WTC11 (cell line): ENCODE data around the gene TFEB. TPM values are rescaled to one million over a fixed set of nuclear protein-coding genes. Genes with fewer than 3 reads are reported as not detected.

Experiments
- ATAC-seq: fragments of 200-7000 bp; cut with Tn5 transposase; 2 replicates; pipeline ENCODE4 v1.10.0; 2021; ENCODE audit warnings: mild to moderate bottlenecking, moderate library complexity
- CTCF ChIA-PET: fragments of 300-600 bp; sonication (Branson Sonifier 250); formaldehyde crosslinking; loops from one replicate; lab custom pipeline; 2021; ENCODE audit warnings: antibody characterized with exemption; lab: Charles Lee
- POLR2A ChIA-PET: fragments of 350-600 bp; sonication (Branson Sonifier 250); formaldehyde crosslinking; loops from one replicate; lab custom pipeline; 2021; ENCODE audit warnings: antibody characterized with exemption; lab: Charles Lee
- DNase-seq: peaks from one replicate; pipeline ENCODE4 v3.0.0; 2021; ENCODE audit warnings: low spot score
- H3K27ac Mint-ChIP-seq: 2 replicates; pipeline ENCODE4 v1.8.0; 2021; ENCODE audit warnings: mixed read lengths
- H3K27me3 Mint-ChIP-seq: 2 replicates; pipeline ENCODE4 v1.8.0; 2021; ENCODE audit warnings: low read depth, mild to moderate bottlenecking, moderate library complexity, mixed read lengths
- H3K36me3 Mint-ChIP-seq: 2 replicates; pipeline ENCODE4 v1.8.0; 2021; ENCODE audit warnings: mixed read lengths
- H3K4me1 Mint-ChIP-seq: 2 replicates; pipeline ENCODE4 v1.8.0; 2022; ENCODE audit warnings: mixed read lengths
- H3K4me3 Mint-ChIP-seq: 2 replicates; pipeline ENCODE4 v1.8.0; 2021; ENCODE audit warnings: mild to moderate bottlenecking, moderate library complexity, mixed read lengths
- H3K9me3 Mint-ChIP-seq: 2 replicates; pipeline ENCODE4 v1.8.0; 2021; ENCODE audit warnings: mixed read lengths
- EMX1 ChIP-seq: fragments of 250-450 bp; sonication (Bioruptor Pico); IDR thresholded peaks from 2 replicates; pipeline ENCODE4 v1.8.0; 2021; ENCODE audit warnings: mild to moderate bottlenecking
- HMGA2 ChIP-seq: fragments of 250-450 bp; sonication (Bioruptor Pico); IDR thresholded peaks from 2 replicates; pipeline ENCODE4 v1.4.0; 2021; ENCODE audit warnings: mild to moderate bottlenecking, moderate library complexity
- IRF2 ChIP-seq: sonication (generic); formaldehyde crosslinking; IDR thresholded peaks from 2 replicates; pipeline ENCODE4 v1.8.0; 2022; ENCODE audit warnings: low read depth, missing genetic modification reagents, borderline replicate concordance
- JAZF1 ChIP-seq: fragments of 250-450 bp; sonication (Bioruptor Pico); IDR thresholded peaks from 2 replicates; pipeline ENCODE4 v1.9.0; 2021; ENCODE audit warnings: moderate library complexity, mild to moderate bottlenecking, inconsistent platforms
- OVOL2 ChIP-seq: fragments of 250-450 bp; sonication (Bioruptor Pico); IDR thresholded peaks from 2 replicates; pipeline ENCODE4 v1.9.0; 2021; ENCODE audit warnings: mild to moderate bottlenecking, borderline replicate concordance
- PRRX2 ChIP-seq: fragments of 250-450 bp; sonication (Bioruptor Pico); IDR thresholded peaks from 2 replicates; pipeline ENCODE4 v1.8.0; 2021; ENCODE audit warnings: mild to moderate bottlenecking
- RORB ChIP-seq: fragments of 250-450 bp; sonication (Bioruptor Pico); IDR thresholded peaks from 2 replicates; pipeline ENCODE4 v1.9.0; 2021; ENCODE audit warnings: mild to moderate bottlenecking
- SMAD3 ChIP-seq: sonication (generic); formaldehyde crosslinking; IDR thresholded peaks from 2 replicates; pipeline ENCODE4 v1.8.0; 2022; ENCODE audit warnings: missing genetic modification reagents, mild to moderate bottlenecking, borderline replicate concordance
- SOX15 ChIP-seq: fragments of 250-450 bp; sonication (Bioruptor Pico); IDR thresholded peaks from 2 replicates; pipeline ENCODE4 v1.9.0; 2021; ENCODE audit warnings: mild to moderate bottlenecking
- TEAD4 ChIP-seq: sonication (generic); formaldehyde crosslinking; IDR thresholded peaks from 2 replicates; pipeline ENCODE4 v1.8.0; 2022; ENCODE audit warnings: mild to moderate bottlenecking, missing genetic modification reagents
- TP53 ChIP-seq: sonication (generic); formaldehyde crosslinking; IDR thresholded peaks from 2 replicates; pipeline ENCODE4 v1.8.1; 2023; ENCODE audit warnings: mild to moderate bottlenecking, missing genetic modification reagents
- ZBTB21 ChIP-seq: sonication (generic); formaldehyde crosslinking; IDR thresholded peaks from 2 replicates; pipeline ENCODE4 v1.8.1; 2023; ENCODE audit warnings: mild to moderate bottlenecking, missing genetic modification reagents, borderline replicate concordance
- ZNF396 ChIP-seq: fragments of 250-450 bp; sonication (Bioruptor Pico); IDR thresholded peaks from 2 replicates; pipeline ENCODE4 v1.8.0; 2021; ENCODE audit warnings: mild to moderate bottlenecking, moderate library complexity, borderline replicate concordance
- ZNF423 ChIP-seq: fragments of 250-450 bp; sonication (Bioruptor Pico); IDR thresholded peaks from 2 replicates; pipeline ENCODE4 v2.1.2; 2022; ENCODE audit warnings: mild to moderate bottlenecking, moderate library complexity
- ZNF671 ChIP-seq: fragments of 250-450 bp; sonication (Bioruptor Pico); IDR thresholded peaks from 2 replicates; pipeline ENCODE4 v1.8.0; 2021; ENCODE audit warnings: mild to moderate bottlenecking
- total RNA-seq: library from RNA; stranded (reverse); gene quantifications from 3 replicates; pipeline ENCODE4 v1.2.3, GENCODE V29; 2021
- TF ChIP-seq, protein P1 (sequence below): fragments of 250-450 bp; sonication (Bioruptor Pico); IDR thresholded peaks from 2 replicates; pipeline ENCODE4 v1.9.0; 2021; ENCODE audit warnings: moderate library complexity, mild to moderate bottlenecking, inconsistent platforms, borderline replicate concordance
- TF ChIP-seq, protein P2 (sequence below): sonication (generic); formaldehyde crosslinking; IDR thresholded peaks from 2 replicates; pipeline ENCODE4 v1.8.1; 2023; ENCODE audit warnings: mild to moderate bottlenecking, missing genetic modification reagents
- TF ChIP-seq, protein P3 (sequence below): sonication (generic); formaldehyde crosslinking; IDR thresholded peaks from 2 replicates; pipeline ENCODE4 v1.8.0; 2022; ENCODE audit warnings: mild to moderate bottlenecking, missing genetic modification reagents
- TF ChIP-seq, protein P4 (sequence below): sonication (generic); formaldehyde crosslinking; IDR thresholded peaks from 2 replicates; pipeline ENCODE4 v1.8.0; 2023; ENCODE audit warnings: missing genetic modification reagents
- TF ChIP-seq, protein P5 (sequence below): sonication (generic); formaldehyde crosslinking; IDR thresholded peaks from 2 replicates; pipeline ENCODE4 v1.8.0; 2022; ENCODE audit warnings: mild to moderate bottlenecking, missing genetic modification reagents
- TF ChIP-seq, protein P6 (sequence below): fragments of 250-450 bp; sonication (Bioruptor Pico); IDR thresholded peaks from 2 replicates; pipeline ENCODE4 v1.9.0; 2021; ENCODE audit warnings: mild to moderate bottlenecking
- TF ChIP-seq, protein P7 (sequence below): fragments of 250-450 bp; sonication (Bioruptor Pico); IDR thresholded peaks from 2 replicates; pipeline ENCODE4 v1.9.0; 2021; ENCODE audit warnings: mild to moderate bottlenecking
- TF ChIP-seq, protein P8 (sequence below): sonication (generic); formaldehyde crosslinking; IDR thresholded peaks from 2 replicates; pipeline ENCODE4 v1.8.1; 2023; ENCODE audit warnings: mild to moderate bottlenecking, missing genetic modification reagents
- TF ChIP-seq, protein P9 (sequence below): sonication (generic); formaldehyde crosslinking; IDR thresholded peaks from 2 replicates; pipeline ENCODE4 v1.8.1; 2022; ENCODE audit warnings: low read depth, mild to moderate bottlenecking, moderate library complexity, missing genetic modification reagents, borderline replicate concordance

The TFEB gene
- total RNA-seq, 1 experiment from 2014 or later = 3.9 TPM

DNA sequence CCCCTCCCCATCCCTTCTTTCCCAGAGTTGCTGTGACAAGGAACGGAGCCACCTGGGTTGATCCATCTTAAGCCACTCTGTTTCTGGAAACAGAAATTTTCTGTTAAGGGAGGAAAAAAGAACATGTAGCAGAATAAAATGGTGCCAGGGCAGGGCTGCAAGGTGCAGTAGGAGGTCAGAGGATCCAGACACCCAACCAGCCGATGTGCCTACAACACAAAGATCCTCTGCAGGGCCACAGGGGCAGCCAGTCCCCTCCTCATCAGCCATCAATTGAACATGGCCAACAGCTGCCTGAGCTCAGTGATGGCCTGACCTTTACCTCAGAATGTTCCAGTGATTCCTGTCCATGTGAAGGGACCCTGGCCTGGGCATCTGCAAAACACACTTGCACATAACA lies 85.3 kb downstream of the TFEB start (continued):
- TF ChIP-seq, protein P1, sequence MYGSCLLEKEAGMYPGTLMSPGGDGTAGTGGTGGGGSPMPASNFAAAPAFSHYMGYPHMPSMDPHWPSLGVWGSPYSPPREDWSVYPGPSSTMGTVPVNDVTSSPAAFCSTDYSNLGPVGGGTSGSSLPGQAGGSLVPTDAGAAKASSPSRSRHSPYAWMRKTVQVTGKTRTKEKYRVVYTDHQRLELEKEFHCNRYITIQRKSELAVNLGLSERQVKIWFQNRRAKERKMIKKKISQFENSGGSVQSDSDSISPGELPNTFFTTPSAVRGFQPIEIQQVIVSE (CRISPR knock-in tag) = no peak
- TF ChIP-seq JAZF1 (CRISPR knock-in tag) (no peak), PRRX2 (CRISPR knock-in tag) (no peak), HMGA2 (CRISPR knock-in tag) (no peak), ZNF423 (CRISPR knock-in tag) (no peak), ZNF671 (CRISPR knock-in tag) (no peak), SOX15 (CRISPR knock-in tag) (no peak)
- TF ChIP-seq, protein P2, sequence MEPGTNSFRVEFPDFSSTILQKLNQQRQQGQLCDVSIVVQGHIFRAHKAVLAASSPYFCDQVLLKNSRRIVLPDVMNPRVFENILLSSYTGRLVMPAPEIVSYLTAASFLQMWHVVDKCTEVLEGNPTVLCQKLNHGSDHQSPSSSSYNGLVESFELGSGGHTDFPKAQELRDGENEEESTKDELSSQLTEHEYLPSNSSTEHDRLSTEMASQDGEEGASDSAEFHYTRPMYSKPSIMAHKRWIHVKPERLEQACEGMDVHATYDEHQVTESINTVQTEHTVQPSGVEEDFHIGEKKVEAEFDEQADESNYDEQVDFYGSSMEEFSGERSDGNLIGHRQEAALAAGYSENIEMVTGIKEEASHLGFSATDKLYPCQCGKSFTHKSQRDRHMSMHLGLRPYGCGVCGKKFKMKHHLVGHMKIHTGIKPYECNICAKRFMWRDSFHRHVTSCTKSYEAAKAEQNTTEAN (CRISPR knock-in tag) = no peak
- TF ChIP-seq, protein P3, sequence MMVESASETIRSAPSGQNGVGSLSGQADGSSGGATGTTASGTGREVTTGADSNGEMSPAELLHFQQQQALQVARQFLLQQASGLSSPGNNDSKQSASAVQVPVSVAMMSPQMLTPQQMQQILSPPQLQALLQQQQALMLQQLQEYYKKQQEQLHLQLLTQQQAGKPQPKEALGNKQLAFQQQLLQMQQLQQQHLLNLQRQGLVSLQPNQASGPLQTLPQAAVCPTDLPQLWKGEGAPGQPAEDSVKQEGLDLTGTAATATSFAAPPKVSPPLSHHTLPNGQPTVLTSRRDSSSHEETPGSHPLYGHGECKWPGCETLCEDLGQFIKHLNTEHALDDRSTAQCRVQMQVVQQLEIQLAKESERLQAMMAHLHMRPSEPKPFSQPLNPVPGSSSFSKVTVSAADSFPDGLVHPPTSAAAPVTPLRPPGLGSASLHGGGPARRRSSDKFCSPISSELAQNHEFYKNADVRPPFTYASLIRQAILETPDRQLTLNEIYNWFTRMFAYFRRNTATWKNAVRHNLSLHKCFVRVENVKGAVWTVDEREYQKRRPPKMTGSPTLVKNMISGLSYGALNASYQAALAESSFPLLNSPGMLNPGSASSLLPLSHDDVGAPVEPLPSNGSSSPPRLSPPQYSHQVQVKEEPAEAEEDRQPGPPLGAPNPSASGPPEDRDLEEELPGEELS = no peak

DNA sequence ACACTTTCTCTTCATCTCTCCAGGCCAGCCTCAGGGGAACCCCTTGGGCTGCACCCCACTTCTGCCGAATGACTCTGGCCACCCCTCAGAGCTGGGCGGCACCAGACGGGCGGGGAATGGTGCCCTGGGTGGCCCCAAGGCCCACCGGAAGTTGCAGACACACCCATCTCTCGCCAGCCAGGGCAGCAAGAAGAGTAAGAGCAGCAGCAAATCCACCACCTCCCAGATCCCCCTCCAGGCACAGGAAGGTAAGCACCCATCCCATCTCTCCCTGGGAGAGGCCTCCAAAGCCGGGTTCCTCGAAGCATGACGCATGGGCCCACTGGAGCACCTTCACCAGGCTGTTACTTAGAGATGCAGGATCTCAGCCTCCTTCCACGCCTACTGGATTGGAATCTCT lies 85.8 kb downstream of the TFEB start:
- POLR2A ChIA-PET = no interaction called here
- peaks cover 44% of the 10 kb centered on the region for H3K36me3 Mint-ChIP-seq
- no peak overlapping the region for H3K4me3 Mint-ChIP-seq
- H3K27me3 Mint-ChIP-seq = no peaks in the 10 kb centered on the region
- no peaks in the 10 kb centered on the region for H3K9me3 Mint-ChIP-seq
- ATAC-seq = no peak
- no peak for DNase-seq
- H3K27ac Mint-ChIP-seq = no peak overlapping the region
- peaks cover 21% of the 10 kb centered on the region for H3K4me1 Mint-ChIP-seq
- CTCF ChIA-PET = interaction anchor here (1.3 kb wide), 1 partner anchor 34 kb away, joined by 3 read pairs; no protein-coding TSS in a partner anchor
- TF ChIP-seq TEAD4 = no peak
- TF ChIP-seq, protein P4, sequence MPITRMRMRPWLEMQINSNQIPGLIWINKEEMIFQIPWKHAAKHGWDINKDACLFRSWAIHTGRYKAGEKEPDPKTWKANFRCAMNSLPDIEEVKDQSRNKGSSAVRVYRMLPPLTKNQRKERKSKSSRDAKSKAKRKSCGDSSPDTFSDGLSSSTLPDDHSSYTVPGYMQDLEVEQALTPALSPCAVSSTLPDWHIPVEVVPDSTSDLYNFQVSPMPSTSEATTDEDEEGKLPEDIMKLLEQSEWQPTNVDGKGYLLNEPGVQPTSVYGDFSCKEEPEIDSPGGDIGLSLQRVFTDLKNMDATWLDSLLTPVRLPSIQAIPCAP (CRISPR knock-in tag) = no peak
- no peak for TF ChIP-seq HMGA2 (CRISPR knock-in tag)
- TF ChIP-seq TP53 = no peak
- TF ChIP-seq ZBTB21 (CRISPR knock-in tag) = no peak
- TF ChIP-seq, protein P5, sequence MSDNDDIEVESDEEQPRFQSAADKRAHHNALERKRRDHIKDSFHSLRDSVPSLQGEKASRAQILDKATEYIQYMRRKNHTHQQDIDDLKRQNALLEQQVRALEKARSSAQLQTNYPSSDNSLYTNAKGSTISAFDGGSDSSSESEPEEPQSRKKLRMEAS = no peak
- no peak for TF ChIP-seq SMAD3 (CRISPR knock-in tag)
- TF ChIP-seq, protein P6, sequence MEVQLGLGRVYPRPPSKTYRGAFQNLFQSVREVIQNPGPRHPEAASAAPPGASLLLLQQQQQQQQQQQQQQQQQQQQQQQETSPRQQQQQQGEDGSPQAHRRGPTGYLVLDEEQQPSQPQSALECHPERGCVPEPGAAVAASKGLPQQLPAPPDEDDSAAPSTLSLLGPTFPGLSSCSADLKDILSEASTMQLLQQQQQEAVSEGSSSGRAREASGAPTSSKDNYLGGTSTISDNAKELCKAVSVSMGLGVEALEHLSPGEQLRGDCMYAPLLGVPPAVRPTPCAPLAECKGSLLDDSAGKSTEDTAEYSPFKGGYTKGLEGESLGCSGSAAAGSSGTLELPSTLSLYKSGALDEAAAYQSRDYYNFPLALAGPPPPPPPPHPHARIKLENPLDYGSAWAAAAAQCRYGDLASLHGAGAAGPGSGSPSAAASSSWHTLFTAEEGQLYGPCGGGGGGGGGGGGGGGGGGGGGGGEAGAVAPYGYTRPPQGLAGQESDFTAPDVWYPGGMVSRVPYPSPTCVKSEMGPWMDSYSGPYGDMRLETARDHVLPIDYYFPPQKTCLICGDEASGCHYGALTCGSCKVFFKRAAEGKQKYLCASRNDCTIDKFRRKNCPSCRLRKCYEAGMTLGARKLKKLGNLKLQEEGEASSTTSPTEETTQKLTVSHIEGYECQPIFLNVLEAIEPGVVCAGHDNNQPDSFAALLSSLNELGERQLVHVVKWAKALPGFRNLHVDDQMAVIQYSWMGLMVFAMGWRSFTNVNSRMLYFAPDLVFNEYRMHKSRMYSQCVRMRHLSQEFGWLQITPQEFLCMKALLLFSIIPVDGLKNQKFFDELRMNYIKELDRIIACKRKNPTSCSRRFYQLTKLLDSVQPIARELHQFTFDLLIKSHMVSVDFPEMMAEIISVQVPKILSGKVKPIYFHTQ (CRISPR knock-in tag) = no peak

DNA sequence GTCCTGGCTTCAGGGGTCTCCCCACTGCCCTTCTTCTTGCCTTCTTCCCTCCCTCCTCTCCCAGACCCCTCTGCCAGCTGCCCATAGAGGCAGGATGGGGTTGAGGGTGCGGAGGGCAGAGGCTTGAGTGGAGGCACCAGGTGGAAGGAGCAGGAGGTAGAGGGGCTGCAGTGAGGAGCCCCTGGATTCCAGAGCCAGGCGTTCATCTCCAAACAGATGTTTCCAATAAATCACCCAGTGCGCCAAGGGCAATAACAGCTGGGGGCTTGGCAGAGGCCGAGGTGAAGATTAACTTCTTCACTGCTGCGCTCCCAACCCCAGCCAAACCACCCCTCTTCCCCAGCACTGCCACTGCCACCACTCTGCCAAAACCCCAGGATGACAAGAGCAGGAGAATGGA lies 86.5 kb downstream of the TFEB start:
- DNase-seq = no peak
- ATAC-seq = no peak
- Mint-ChIP-seq H3K27me3 (no peaks in the 10 kb centered on the region), H3K4me3 (no peak overlapping the region), H3K36me3 (peaks cover 44% of the 10 kb centered on the region), H3K4me1 (peaks cover 25% of the 10 kb centered on the region), H3K9me3 (no peaks in the 10 kb centered on the region), H3K27ac (no peak overlapping the region)
- ChIA-PET POLR2A (no interaction called here), CTCF (interaction anchor here (1.3 kb wide), 1 partner anchor 34 kb away, joined by 3 read pairs; no protein-coding TSS in a partner anchor)
- TF ChIP-seq, protein P7, sequence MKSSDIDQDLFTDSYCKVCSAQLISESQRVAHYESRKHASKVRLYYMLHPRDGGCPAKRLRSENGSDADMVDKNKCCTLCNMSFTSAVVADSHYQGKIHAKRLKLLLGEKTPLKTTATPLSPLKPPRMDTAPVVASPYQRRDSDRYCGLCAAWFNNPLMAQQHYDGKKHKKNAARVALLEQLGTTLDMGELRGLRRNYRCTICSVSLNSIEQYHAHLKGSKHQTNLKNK (CRISPR knock-in tag) = no peak
- no peak for TF ChIP-seq ZNF396 (CRISPR knock-in tag)
- TF ChIP-seq, protein P8, sequence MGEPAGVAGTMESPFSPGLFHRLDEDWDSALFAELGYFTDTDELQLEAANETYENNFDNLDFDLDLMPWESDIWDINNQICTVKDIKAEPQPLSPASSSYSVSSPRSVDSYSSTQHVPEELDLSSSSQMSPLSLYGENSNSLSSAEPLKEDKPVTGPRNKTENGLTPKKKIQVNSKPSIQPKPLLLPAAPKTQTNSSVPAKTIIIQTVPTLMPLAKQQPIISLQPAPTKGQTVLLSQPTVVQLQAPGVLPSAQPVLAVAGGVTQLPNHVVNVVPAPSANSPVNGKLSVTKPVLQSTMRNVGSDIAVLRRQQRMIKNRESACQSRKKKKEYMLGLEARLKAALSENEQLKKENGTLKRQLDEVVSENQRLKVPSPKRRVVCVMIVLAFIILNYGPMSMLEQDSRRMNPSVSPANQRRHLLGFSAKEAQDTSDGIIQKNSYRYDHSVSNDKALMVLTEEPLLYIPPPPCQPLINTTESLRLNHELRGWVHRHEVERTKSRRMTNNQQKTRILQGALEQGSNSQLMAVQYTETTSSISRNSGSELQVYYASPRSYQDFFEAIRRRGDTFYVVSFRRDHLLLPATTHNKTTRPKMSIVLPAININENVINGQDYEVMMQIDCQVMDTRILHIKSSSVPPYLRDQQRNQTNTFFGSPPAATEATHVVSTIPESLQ (CRISPR knock-in tag) = no peak
- no peak for TF ChIP-seq OVOL2 (CRISPR knock-in tag)
- TF ChIP-seq IRF2 (CRISPR knock-in tag) = no peak
- TF ChIP-seq TEAD4 = no peak
- TF ChIP-seq EMX1 (CRISPR knock-in tag) = no peak
- TF ChIP-seq RORB (CRISPR knock-in tag) = no peak
- TF ChIP-seq, protein P9, sequence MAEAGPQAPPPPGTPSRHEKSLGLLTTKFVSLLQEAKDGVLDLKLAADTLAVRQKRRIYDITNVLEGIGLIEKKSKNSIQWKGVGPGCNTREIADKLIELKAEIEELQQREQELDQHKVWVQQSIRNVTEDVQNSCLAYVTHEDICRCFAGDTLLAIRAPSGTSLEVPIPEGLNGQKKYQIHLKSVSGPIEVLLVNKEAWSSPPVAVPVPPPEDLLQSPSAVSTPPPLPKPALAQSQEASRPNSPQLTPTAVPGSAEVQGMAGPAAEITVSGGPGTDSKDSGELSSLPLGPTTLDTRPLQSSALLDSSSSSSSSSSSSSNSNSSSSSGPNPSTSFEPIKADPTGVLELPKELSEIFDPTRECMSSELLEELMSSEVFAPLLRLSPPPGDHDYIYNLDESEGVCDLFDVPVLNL = no peak
